ENCODE measurements around the gene COL27A1.

COL27A1 gene

DNA sequence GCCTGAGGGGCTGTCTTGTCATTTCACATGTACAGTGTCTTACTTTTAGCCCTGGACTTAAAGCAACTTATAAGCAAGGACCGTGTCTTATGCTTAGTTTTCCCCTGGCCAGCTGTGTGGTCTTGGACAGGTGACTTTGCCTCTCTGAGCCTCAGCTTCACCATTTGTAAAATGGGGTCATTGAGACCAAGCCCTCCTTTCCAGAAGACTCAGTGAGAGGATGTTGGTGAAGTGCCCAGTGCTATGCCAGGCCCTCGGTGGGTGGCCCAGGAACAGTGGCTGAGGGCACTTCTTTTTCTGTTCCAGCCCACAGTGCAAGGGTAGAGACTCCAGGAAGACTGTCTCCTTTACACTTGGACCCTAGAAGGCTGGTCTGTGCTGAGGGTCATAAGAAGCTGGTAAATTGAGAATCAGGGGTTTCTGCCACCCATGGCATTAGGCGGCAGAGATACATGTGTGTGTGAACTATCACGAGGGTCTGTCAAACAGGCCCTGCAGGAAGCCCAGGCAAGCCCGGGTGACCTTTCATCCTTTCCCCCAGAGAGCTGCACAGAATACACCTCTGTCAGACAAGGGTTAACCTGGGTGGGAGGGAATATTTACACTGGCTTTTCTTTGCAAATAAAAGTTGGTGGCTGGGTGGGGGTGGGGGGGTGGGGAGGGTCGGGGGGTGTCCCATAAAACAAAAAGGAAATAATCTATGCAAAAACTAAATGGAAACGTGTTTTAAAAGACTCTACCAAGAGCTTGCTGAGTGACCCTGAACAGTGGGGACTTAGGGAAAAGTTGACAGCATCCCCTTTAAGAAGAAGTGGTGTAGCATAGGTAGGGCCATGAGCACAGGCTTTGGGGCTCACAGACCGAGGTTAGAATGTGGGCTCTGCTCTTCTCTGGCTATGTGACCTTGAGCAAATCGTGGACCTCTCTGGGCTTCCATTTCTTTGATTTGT, 35.8 kb upstream of the COL27A1 start:
- CTCF ChIA-PET = no interaction called here
- TF ChIP-seq, protein P1, sequence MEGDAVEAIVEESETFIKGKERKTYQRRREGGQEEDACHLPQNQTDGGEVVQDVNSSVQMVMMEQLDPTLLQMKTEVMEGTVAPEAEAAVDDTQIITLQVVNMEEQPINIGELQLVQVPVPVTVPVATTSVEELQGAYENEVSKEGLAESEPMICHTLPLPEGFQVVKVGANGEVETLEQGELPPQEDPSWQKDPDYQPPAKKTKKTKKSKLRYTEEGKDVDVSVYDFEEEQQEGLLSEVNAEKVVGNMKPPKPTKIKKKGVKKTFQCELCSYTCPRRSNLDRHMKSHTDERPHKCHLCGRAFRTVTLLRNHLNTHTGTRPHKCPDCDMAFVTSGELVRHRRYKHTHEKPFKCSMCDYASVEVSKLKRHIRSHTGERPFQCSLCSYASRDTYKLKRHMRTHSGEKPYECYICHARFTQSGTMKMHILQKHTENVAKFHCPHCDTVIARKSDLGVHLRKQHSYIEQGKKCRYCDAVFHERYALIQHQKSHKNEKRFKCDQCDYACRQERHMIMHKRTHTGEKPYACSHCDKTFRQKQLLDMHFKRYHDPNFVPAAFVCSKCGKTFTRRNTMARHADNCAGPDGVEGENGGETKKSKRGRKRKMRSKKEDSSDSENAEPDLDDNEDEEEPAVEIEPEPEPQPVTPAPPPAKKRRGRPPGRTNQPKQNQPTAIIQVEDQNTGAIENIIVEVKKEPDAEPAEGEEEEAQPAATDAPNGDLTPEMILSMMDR (IDR thresholded peaks at IDR 0.05; ENCODE audit: control extremely low read depth, extremely low read depth, low read depth, missing control alignments) = no peak
- no peak for DNase-seq (ENCODE audit: extremely low spot score)
- POLR2A ChIA-PET = no interaction called here

DNA sequence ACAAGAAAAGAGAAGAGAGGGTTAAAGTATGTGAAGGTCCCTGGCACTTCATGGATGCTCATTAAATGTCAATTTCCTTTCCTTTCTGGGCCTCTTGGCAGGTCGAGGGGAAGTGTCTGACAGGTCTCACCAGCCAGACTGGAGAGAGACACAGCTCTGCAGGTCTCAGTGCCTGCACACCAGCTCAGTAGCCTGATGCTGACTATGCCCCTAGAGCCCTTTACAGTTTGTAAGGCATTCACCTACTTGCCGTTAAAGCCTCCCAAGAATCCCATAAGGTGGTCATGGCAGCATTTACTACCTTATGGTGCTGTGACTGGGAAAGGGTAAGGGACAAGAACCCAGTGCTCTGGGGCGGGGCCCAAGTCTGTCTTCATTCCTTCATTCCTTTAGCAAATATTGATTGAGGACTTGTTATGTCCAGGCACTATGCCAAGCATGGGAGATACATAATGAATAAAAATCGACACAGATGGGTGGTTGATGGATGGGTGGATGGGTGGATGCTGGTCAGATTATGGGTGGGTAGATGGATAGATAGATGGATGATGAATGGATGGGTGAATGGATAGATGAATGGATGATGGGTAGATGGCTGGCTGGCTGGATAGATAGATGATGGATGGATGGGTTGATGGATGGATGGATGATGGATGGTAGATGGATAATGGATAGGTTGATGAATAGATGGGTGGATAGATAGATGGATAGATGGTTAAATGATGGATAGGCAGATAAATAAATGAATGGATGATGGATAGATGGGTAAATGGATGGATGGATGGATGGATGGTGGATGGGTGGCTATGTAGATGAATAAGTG, 34.9 kb upstream of the COL27A1 start:
- TF ChIP-seq, protein P1 (IDR thresholded peaks at IDR 0.05; ENCODE audit: control extremely low read depth, extremely low read depth, low read depth, missing control alignments) = no peak
- no peak for DNase-seq (ENCODE audit: extremely low spot score)
- POLR2A ChIA-PET = no interaction called here
- CTCF ChIA-PET = interaction anchor here (3.0 kb wide), 1 partner anchor 37 kb away, joined by 10 read pairs; no protein-coding TSS in a partner anchor

DNA sequence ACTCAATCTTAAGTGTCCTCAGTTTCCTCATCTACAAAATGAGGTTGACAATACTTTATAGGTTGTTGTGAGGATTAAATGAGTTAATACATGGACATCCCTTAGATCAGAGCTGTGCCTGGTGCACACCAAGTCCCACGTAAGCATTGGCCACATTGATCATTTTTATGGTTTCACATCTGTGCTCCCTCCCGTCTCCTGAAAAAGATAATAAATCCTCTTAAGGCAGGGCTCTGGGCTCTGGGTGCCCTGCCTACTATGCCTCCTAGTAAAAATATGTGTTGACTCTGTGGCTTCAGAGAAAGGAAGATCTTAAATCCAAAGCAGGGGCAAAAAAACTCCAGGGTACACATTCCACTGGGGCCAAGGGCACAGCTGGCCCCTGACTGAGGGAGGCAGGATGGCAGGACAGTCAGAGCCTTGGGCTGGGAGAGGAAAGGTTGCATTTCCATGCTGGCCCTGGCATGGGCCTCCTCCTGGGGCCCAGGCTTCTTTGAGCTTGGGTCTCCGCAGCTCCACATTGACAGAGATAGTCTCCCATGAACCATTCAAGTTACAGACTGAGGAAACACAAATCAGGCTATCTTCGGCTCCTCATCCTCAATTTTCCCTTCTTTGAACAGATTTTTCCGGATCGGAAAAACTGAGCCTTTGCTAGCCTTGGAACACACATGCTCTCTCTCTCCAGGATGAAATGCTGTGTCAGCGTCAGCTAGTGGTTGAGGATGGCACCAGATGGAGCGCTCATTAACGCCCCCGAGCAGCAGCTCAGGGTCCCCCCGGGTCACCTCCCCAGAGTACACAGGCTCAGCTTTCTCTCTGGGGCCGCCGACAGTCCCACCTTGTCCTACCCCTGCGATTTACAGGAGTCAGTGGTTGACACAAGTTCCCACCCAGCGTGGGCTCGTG, 33.9 kb upstream of the COL27A1 start:
- no peak for DNase-seq (ENCODE audit: extremely low spot score)
- ChIA-PET CTCF (interaction anchor here (1.5 to 3.0 kb wide), 2 partner anchors 26 to 38 kb away, joined by 4 to 10 read pairs; no protein-coding TSS in a partner anchor), POLR2A (no interaction called here)
- TF ChIP-seq, protein P1 (IDR thresholded peaks at IDR 0.05; ENCODE audit: control extremely low read depth, extremely low read depth, low read depth, missing control alignments) = no peak

DNA sequence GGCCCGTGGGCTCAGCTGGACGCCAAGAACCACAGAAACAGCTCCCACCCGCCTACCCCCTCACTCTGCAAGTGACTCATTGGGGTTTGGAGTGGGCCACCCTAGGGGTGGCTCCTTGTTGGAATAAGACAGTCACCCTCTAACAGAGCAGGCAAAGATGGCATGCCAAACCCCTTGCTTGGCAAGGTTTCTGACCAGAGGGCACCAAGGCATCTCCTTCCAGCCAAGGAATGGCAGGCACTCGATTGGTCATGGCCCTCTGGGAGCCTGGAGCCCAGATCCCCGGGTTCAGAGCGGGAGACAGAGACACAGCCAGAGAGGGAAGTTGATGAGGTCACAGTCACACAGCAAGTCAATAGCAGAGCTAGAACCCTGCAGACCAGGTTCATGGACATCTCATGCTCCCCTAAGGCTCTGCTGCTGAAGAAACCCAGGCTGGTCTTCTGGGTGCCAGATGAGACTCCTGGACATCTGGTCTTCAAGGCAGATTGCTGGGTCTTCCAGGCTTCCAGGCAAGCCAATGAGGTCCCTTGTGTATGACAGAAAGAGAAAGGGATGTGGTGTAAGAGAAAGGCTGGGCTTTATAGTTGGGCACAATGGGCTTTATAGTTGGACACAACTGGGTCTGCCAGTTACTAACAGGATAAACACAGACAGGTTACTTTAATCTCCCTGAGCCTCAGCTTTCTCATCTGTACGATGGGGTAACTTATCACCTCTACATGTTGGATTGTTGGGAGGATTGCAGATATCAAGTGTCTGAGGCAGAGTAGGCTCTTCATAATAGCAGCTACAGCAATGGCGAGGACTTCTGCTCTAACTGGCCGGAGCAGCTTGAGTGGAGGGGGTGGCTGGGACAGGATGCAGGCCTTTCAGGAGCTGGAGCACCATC, 33.0 kb upstream of the COL27A1 start:
- TF ChIP-seq, protein P1 (IDR thresholded peaks at IDR 0.05; ENCODE audit: control extremely low read depth, extremely low read depth, low read depth, missing control alignments) = no peak
- DNase-seq (ENCODE audit: extremely low spot score) = no peak
- CTCF ChIA-PET = interaction anchor here (1.5 to 3.0 kb wide), 3 partner anchors 14 to 39 kb away, joined by 4 to 10 read pairs (median 6); no protein-coding TSS in a partner anchor
- POLR2A ChIA-PET = no interaction called here

DNA sequence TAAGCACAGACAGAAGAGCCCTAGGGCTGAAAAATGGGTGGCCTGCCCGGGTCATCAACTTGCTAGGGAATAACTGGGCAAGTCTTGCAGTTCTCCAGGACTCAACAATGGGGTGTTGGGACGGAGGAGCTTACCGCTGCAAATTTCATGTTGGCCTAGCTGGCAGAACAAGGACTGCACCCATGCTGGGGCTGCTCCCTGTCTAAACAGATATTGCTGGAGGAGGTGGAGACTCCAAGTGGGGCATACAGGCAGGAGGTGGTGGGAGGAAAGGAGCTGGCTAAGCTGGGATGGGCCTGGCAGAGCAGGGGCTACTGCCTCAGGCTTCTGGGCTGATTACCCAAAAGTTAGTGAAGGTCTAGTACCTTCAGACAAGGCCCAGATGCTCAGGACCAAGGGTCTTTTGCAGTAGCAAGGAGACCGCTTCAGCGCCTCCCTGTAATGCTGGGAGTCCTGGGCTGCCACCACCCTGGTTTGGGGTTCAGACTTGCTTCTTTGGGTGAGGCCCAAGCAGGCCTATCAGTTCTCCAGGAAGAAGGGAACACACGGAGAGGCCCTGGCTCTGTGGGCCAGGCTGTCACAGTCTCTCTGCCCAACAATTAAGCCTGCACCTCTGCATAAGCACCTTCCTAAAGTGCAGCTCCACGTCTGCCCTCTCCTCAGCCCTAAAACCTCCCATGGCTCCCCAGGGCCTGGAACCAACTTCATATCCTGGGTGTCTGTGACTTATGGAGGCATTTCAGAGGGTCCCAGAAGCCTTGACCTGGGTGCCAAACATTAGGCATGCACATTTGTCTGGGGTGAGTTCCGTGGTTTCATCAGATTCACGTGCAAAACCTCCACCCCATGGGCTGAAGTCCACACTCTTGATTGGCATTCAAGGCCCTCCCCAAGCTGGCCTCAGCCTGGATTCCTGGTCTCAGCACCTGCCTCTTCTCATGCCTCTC, 32.0 kb upstream of the COL27A1 start:
- DNase-seq (ENCODE audit: extremely low spot score) = no peak
- POLR2A ChIA-PET = no interaction called here
- TF ChIP-seq, protein P1 (IDR thresholded peaks at IDR 0.05; ENCODE audit: control extremely low read depth, extremely low read depth, low read depth, missing control alignments) = no peak
- CTCF ChIA-PET = interaction anchor here (1.5 to 3.0 kb wide), 3 partner anchors 15 to 40 kb away, joined by 4 to 10 read pairs (median 6); no protein-coding TSS in a partner anchor
